ENCODE data around the gene POLR3H. TPM values are rescaled to one million over a fixed set of nuclear protein-coding genes. Genes with fewer than 3 reads are reported as not detected.

Gene POLR3H
- total RNA-seq, 4 donors from 2014 or later: 20.9 to 28.2 (median 23.0) TPM

GRCh38 chr22:41518048-41518347 lies 26.3 kb downstream of the POLR3H start:
- Histone ChIP-seq H3K4me1 (peaks cover 16 to 34% (median 29%) of the 10 kb centered on the region in 4 donors), H3K27me3 (no peaks in the 10 kb centered on the region), H3K27ac (replicated peaks in 1 of 4) (peak overlapping the region; percentile 69 to 80 (median 76)), H3K4me3 (no peak overlapping the region), H3K36me3 (peaks cover 10 to 96% (median 83%) of the 10 kb centered on the region in 4 donors), H3K9me3 (no peaks in the 10 kb centered on the region)
- intact Hi-C loops (cut with DNase I): loop anchor here (2.0 to 5.0 kb wide), 2 partner anchors 36 to 115 kb away; no protein-coding TSS in a partner anchor
- 48% methylated on average over 7 of the region's 7 CpGs for WGBS
- DNase-seq (ENCODE audit: extremely low spot score): no peak
- TF ChIP-seq POLR2AphosphoS5 (IDR thresholded peaks at IDR 0.05): no peak
- TF ChIP-seq CTCF (IDR thresholded peaks at IDR 0.05): no peak
- TF ChIP-seq EP300 (IDR thresholded peaks at IDR 0.05): no peak
- TF ChIP-seq POLR2A (IDR thresholded peaks at IDR 0.05; ENCODE audit: low read depth): no peak

GRCh38 chr22:41517172-41518047 lies 26.9 kb downstream of the POLR3H start:
- peak; percentile 94 for DNase-seq (ENCODE audit: extremely low spot score)
- no peak overlapping the region for H3K4me3 ChIP-seq
- H3K4me1 ChIP-seq: peaks cover 18 to 35% (median 30%) of the 10 kb centered on the region in 4 donors
- peaks cover 14 to 96% (median 84%) of the 10 kb centered on the region in 4 donors for H3K36me3 ChIP-seq
- WGBS: 90% methylated on average over 13 of the region's 22 CpGs
- intact Hi-C loops (cut with DNase I): loop anchor here (2.0 to 5.0 kb wide), 2 partner anchors 35 to 115 kb away; no protein-coding TSS in a partner anchor
- no peaks in the 10 kb centered on the region for H3K27me3 ChIP-seq
- H3K27ac ChIP-seq (replicated peaks in 1 of 4): peak overlapping the region; percentile 69 to 80 (median 76)
- no peak for TF ChIP-seq EP300 (IDR thresholded peaks at IDR 0.05)
- peak; percentile 83 to 94 (median 94) for TF ChIP-seq CTCF (IDR thresholded peaks at IDR 0.05)
- peak; percentile 69 to 74 for TF ChIP-seq POLR2AphosphoS5 (IDR thresholded peaks at IDR 0.05)
- no peak for TF ChIP-seq POLR2A (IDR thresholded peaks at IDR 0.05; ENCODE audit: low read depth)
- H3K9me3 ChIP-seq: no peaks in the 10 kb centered on the region

- peaks cover 27 to 44% (median 40%) of the 10 kb centered on the region in 4 donors for H3K4me1 ChIP-seq
- TF ChIP-seq EP300 (IDR thresholded peaks at IDR 0.05): no peak
- no peak for TF ChIP-seq POLR2AphosphoS5 (IDR thresholded peaks at IDR 0.05)
- no peak for TF ChIP-seq CTCF (IDR thresholded peaks at IDR 0.05)
- no peak for TF ChIP-seq POLR2A (IDR thresholded peaks at IDR 0.05; ENCODE audit: low read depth)
- 96% methylated on average over 8 of the region's 8 CpGs for WGBS
- intact Hi-C loops (cut with DNase I): loop anchor here (5.0 kb wide), 1 partner anchor 34 kb away; no protein-coding TSS in a partner anchor
- no peak for DNase-seq (ENCODE audit: extremely low spot score)
- H3K36me3 ChIP-seq: peaks cover 19 to 96% (median 90%) of the 10 kb centered on the region in 4 donors
- H3K9me3 ChIP-seq: no peaks in the 10 kb centered on the region
- no peak overlapping the region for H3K4me3 ChIP-seq
- no peaks in the 10 kb centered on the region for H3K27me3 ChIP-seq
- H3K27ac ChIP-seq (replicated peaks in 1 of 4): peak overlapping the region; percentile 61 to 80 (median 76)
Observed at GRCh38 chr22:41516462-41516861, 27.8 kb downstream of the POLR3H start.

DNA sequence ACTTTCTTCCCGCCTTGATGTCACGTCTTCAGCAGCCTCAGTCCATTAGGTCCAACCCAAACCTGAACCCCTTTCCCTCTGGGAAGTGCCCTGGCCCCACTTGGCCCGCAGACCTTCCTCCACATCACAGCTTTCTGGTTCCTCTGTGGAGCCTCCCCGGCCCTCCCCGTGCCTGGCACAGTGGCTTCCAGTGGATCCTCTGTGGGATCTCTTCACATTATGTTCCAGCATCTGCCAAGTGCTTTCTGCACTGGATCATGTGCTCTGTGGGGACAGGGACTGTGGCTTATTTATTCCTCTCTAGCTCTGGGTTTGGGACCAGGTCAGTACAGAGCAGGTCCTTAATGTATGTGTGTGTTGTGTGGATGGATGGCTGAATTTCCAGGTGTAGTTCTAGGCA lies 30.9 kb downstream of the POLR3H start:
- DNase-seq (ENCODE audit: extremely low spot score): no peak
- Histone ChIP-seq H3K27me3 (no peaks in the 10 kb centered on the region), H3K4me3 (no peak overlapping the region), H3K36me3 (peaks cover 26 to 97% (median 89%) of the 10 kb centered on the region in 4 donors), H3K9me3 (no peaks in the 10 kb centered on the region), H3K4me1 (peaks cover 44 to 66% (median 61%) of the 10 kb centered on the region in 4 donors), H3K27ac (replicated peaks in 1 of 4) (peak overlapping the region; percentile 75 to 80 (median 80))
- WGBS: 63% methylated on average over 5 of the region's 5 CpGs
- intact Hi-C loops (cut with DNase I): loop anchor here (5.0 kb wide), 1 partner anchor 41 kb away; no protein-coding TSS in a partner anchor
- no peak for TF ChIP-seq CTCF (IDR thresholded peaks at IDR 0.05)
- no peak for TF ChIP-seq EP300 (IDR thresholded peaks at IDR 0.05)
- no peak for TF ChIP-seq POLR2AphosphoS5 (IDR thresholded peaks at IDR 0.05)
